ENCODE results near the gene CREBBP.

- TF ChIP-seq POLR2A (IDR thresholded peaks at IDR 0.05; ENCODE audit: low read length) = no peak
- TF ChIP-seq GATA1 (IDR thresholded peaks at IDR 0.05; ENCODE audit: low read depth, low read length) = no peak
Observed at GRCh38 chr16:3756113-3756512, 124.4 kb downstream of the CREBBP start.

All from erythroblast (primary cell).